GM12864 (cell line): ENCODE data around the gene TPPP2.

Source experiments
- DNase-seq: peaks from one replicate; pipeline ENCODE4 v3.0.0-alpha.2; 2011; ENCODE audit warnings: low read depth
- H3K4me3 ChIP-seq: 2 replicates; pipeline ENCODE4 v1.5.1; 2011; ENCODE audit warnings: mild to moderate bottlenecking, low read depth, low read length, control low read depth
- CTCF ChIP-seq: IDR thresholded peaks from 2 replicates; pipeline ENCODE4 v1.5.1; 2011; ENCODE audit warnings: low read depth, mild to moderate bottlenecking, moderate library complexity, low read length, control low read depth, inconsistent platforms; ENCODE audit errors: missing control alignments

Gene TPPP2

DNA sequence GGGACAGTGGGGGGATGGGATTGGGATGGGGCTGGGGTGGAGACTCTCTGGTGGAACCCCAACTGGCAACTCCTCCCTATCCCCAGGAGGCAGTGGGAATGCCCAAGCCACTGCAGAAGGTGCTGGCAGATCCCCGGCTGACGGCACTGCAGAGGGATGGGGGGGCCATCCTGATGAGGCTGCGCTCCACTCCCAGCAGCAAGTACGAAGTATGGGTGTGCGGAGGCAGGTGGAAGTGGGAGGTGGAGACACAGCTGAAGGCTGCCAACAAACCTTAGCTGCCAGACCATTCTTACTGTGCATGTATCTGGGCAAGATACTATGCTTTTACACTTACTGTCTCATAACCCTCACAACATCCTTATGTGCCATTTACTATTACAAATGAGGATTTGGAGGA lies 48.3 kb downstream of the TPPP2 start:
- no peak for DNase-seq
- no peak for TF ChIP-seq CTCF
- no peak overlapping the region for H3K4me3 ChIP-seq

DNA sequence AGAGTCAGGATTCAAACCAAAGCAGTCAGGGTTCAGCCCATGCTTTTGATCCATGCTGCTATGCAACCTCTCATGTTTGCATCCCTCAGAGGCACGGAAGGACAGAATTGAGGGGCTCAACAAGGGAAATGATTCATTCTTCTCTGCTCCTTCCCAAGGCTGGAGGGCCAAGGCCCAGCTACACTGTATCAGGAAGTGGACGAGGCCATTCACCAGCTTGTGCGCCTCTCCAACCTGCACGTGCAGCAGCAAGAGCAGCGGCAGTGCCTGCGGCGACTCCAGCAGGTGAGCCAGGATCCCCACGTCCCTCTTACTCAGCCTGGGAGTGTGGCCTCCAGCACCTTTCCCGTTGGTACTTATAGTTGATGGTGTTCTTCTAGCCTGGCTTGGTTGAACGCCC lies 48.7 kb downstream of the TPPP2 start:
- TF ChIP-seq CTCF = no peak
- DNase-seq = no peak
- H3K4me3 ChIP-seq = no peak overlapping the region

DNA sequence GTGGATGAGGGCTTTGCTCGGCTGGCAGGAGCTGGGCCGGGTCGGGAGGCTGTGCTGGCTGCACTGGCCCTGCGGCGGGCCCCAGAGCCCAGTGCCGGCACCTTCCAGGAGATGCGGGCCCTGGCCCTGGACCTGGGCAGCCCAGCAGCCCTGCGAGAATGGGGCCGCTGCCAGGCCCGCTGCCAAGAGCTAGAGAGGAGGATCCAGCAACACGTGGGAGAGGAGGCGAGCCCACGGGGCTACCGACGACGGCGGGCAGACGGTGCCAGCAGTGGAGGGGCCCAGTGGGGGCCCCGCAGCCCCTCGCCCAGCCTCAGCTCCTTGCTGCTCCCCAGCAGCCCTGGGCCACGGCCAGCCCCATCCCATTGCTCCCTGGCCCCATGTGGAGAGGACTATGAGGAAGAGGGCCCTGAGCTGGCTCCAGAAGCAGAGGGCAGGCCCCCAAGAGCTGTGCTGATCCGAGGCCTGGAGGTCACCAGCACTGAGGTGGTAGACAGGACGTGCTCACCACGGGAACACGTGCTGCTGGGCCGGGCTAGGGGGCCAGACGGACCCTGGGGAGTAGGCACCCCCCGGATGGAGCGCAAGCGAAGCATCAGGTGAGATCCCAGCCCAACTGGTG lies 51.6 kb downstream of the TPPP2 start:
- no peak overlapping the region for H3K4me3 ChIP-seq
- no peak for DNase-seq
- no peak for TF ChIP-seq CTCF
